Islet precursor cell (in vitro differentiated cells): ENCODE data around the gene TRIO.

ENCODE experiments used
- DNase-seq: peaks from one replicate; pipeline ENCODE4 v3.0.0-alpha.2; 2018

The TRIO gene

GRCh38 chr5:14270209-14270702 is 127.1 kb downstream of the TRIO start:
- peak; percentile 93 for DNase-seq

- no peak for DNase-seq
Observed at GRCh38 chr5:14272548-14273205, 129.5 kb downstream of the TRIO start.

- DNase-seq = no peak
Observed at GRCh38 chr5:14273207-14273767, 130.1 kb downstream of the TRIO start.

GRCh38 chr5:14276380-14276779 is 133.2 kb downstream of the TRIO start:
- DNase-seq = no peak

- no peak for DNase-seq
Observed at GRCh38 chr5:14277385-14278320, 134.5 kb downstream of the TRIO start.

- DNase-seq = no peak
Observed at GRCh38 chr5:14280294-14280854, 137.2 kb downstream of the TRIO start.

GRCh38 chr5:14281746-14282181 is 138.6 kb downstream of the TRIO start:
- DNase-seq = no peak

GRCh38 chr5:14283139-14283538 is 140.0 kb downstream of the TRIO start:
- DNase-seq = no peak

- no peak for DNase-seq
Observed at GRCh38 chr5:14284392-14285148, 141.4 kb downstream of the TRIO start.

- no peak for DNase-seq
Observed at GRCh38 chr5:14286007-14286406, 142.9 kb downstream of the TRIO start.

GRCh38 chr5:14286574-14287421 is 143.7 kb downstream of the TRIO start:
- DNase-seq = no peak

GRCh38 chr5:14292766-14293658 is 149.9 kb downstream of the TRIO start:
- DNase-seq = no peak

- DNase-seq = no peak
Observed at GRCh38 chr5:14295610-14296009, 152.5 kb downstream of the TRIO start.

- DNase-seq = no peak
Observed at GRCh38 chr5:14296533-14297331, 153.6 kb downstream of the TRIO start.

- no peak for DNase-seq
Observed at GRCh38 chr5:14297697-14298096, 154.6 kb downstream of the TRIO start.

- no peak for DNase-seq
Observed at GRCh38 chr5:14298126-14298847, 155.1 kb downstream of the TRIO start.

- no peak for DNase-seq
Observed at GRCh38 chr5:14299666-14300065, 156.5 kb downstream of the TRIO start.

- DNase-seq = no peak
Observed at GRCh38 chr5:14301186-14301585, 158.0 kb downstream of the TRIO start.

- no peak for DNase-seq
Observed at GRCh38 chr5:14302330-14302729, 159.2 kb downstream of the TRIO start.
